HG03064 (cell line): ENCODE results near the gene MICAL3.

ENCODE experiments used
- ATAC-seq: cut with Tn5 transposase; IDR thresholded peaks from one replicate; pipeline ENCODE4 v1.9.1; 2021; ENCODE audit warnings: low read depth; ENCODE audit not compliant: unreplicated experiment

MICAL3 gene

DNA sequence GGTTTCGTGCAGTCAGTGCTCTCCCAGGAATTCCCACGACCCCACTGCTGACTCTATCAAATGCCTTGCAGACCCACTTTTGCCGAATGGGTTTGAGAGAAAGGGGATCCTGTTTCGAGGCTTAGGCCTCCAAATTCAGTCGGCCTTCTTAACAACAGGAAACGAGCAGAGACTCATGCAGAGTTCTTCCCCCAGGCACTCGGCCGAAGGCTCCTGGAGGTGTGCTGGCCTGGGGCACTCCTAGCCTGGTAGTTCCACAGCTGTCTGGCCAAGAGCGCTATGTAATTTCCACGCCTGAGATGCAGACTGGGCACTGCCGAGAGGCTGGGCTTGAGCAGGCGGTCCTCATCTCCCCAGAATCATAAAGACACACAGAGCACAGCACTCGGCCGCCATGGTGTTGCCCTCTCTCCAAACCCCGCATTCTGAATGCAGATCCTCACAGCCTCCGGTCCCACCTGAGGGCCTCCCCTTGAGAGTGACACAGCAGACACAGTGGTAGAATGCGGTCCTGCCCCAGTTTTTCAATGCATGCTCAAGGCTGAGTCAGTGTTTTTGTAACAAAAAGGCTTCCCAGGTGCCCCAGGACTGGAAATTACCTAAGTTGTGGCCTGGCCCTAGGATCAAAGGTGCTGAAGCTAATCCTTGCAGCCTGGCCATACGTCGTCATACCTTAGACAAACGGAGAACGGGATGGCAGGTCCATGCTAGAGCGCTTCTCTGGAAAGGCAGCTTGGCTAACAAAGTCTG, 219.9 kb downstream of the MICAL3 start:
- no peak for ATAC-seq

GRCh38 chr22:17803609-17804270, 220.6 kb downstream of the MICAL3 start:
- no peak for ATAC-seq

DNA sequence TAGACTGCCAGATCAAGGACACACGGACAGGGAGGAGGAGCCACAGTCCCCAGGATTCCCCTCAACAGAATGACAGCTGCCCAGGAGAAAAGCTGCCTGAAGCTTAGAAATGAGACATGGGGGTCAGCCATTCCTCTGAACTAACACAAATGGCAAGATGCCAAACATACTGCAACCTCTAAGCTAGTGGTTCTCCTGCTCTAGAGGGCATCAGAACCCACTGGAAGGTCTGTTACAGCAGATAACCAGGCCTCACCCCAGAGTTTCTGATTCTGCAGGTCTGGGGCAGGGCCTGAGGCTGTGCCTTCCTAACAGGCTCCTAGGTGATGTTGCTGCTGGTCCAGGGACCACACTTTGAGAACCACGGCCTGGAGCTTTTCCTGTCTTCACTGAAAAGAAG, 221.5 kb downstream of the MICAL3 start:
- no peak for ATAC-seq

DNA sequence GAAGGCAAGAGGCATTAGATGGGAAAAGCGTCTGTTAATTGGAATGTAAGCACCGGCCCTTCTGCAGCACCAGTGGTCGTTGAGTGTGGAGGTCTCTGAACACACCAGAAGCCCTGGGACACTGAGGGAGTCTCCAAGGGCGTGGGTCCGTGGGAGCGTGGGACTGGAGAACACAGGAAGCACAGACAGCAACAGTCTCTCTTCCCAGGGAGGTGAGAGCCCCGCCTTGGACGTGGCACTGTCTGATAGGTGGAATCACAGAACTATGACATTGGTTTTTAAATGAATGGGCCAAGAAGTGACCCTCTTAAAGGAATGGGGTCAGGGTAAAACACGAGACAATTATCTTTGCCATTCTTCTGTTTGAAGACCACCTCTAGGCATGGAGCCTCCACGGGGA, 221.9 kb downstream of the MICAL3 start:
- ATAC-seq, result no peak

GRCh38 chr22:17797721-17798559, 226.4 kb downstream of the MICAL3 start:
- ATAC-seq, result no peak

DNA sequence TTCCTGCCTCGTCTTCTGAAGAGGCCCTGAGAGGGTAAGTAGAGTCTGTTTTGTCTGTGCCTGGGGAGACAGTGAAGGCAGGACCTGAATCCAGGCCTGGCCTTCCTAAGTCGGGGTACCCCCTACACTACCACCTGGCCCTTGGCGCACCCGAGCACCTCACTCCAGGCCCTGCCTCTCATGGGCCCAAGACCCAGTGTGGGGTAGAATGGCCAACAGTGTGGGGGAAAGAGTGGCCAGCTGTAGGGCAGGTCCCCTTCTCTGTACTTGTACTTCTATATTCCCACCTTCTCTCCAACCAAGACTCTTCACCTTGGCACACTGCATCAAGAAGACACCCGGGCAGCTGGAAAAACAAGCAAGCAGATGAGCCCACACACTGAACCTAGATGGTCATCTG, 227.7 kb downstream of the MICAL3 start:
- ATAC-seq, result no peak

- no peak for ATAC-seq
Measured at GRCh38 chr22:17795661-17796548, 228.5 kb downstream of the MICAL3 start.

GRCh38 chr22:17794726-17795542, 229.4 kb downstream of the MICAL3 start:
- no peak for ATAC-seq

GRCh38 chr22:17792854-17793434, 231.4 kb downstream of the MICAL3 start:
- no peak for ATAC-seq

- ATAC-seq, result no peak
Measured at GRCh38 chr22:17792299-17792698, 232.1 kb downstream of the MICAL3 start.

DNA sequence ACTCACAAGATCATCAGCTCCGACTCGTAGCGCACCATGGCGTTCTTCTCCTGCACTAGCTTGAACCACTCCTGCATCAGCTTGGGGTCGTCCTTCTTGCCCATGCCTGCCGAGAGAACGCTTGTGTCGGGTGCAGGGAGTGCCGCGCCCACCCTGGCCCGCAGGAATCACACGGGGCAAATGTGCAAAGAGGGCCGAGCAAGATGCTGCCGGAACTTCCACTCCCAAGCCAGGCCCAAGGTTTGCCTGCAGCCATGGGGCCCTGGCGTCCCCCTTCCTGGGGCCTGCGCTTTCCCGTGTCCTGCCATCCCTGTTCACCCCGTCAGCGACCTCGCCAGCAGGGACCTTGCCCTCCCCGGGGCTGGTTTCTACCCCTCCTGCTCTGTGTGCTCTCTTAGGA, 233.2 kb downstream of the MICAL3 start:
- no peak for ATAC-seq

GRCh38 chr22:17789379-17790200, 234.8 kb downstream of the MICAL3 start:
- ATAC-seq, result no peak

DNA sequence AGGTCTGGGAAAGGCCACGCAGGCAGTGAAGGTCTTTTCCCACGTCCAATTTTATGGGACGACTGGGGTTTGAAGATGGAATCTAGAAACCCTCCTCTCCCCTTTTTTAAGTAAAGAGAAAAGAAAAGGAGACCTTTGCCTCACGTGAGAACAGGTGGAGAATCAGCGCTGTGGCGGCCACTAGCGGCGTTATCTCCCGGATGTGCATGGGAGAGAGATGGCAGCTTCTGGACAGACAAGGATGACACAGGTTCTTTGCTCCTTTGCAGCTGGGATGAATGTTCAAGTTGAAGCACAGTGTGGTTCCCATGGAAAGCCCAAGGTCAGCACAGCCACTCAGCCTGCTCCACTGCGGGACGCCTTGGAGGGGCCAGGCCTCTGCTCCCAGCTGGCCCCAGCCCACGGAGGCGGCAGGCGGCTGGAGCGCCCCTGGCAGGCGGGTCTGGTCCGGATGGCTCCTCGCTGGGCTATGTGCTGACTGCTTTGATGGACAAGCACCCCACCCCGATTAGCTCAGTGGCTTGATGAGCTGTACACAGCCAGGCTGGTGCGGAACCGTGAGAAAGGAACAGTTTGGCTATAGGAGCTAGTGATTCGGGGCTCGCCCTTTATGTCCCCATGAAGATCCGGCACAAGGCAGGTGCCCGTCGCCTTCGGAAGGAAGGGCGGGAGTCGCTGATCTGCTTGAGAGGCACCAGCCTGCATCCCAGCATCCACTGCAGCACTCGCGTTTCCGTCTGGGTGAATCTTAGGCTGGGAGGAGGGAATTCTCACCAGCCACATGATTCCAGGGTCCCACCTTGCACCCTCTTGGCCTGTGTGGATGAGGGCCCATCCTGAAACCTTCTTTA, 235.6 kb downstream of the MICAL3 start:
- no peak for ATAC-seq

DNA sequence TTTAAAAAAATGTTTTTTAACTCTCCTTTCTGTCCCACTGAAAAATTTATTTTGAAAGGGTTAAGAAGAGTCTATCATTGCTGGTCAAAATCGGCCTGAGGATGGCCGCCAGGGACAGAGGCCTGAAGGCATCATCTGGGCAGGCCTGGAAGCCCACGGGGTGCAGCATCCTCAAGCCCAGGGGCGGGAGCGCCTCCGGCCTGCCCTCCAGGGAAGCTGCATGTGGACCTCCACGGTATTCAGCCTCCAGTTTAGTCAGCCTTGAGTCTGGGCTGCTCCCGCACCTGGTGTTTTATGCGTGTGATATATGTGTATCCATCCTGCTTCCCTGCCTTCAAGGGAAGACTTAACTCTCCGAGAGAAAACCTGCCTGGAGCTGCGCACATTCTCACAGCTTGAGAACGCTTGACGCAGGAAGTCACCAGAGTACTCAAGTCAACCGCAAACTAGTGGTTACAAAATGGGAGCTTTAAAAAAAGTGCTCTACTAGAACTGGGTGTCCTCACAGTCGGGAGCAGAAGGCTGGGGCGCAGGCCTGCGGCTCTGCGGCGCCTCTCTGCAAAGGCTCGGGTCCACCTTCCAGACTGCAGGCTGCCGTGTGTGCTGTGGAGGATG, 236.5 kb downstream of the MICAL3 start:
- no peak for ATAC-seq

- ATAC-seq, result no peak
Measured at GRCh38 chr22:17787241-17787640, 237.1 kb downstream of the MICAL3 start.

- no peak for ATAC-seq
Measured at GRCh38 chr22:17786435-17787161, 237.8 kb downstream of the MICAL3 start.
